ENCODE results near the gene PTPRK. TPM values are rescaled to one million over a fixed set of nuclear protein-coding genes. Genes with fewer than 3 reads are reported as not detected.

PTPRK gene
- total and polyA plus RNA-seq, 9 of the 15 experiments (the other 6 are each of a cell fraction or from before 2014, with no cell fraction given) = 0.04 to 0.51 TPM; not detected in 7

- no peak for TF ChIP-seq GTF2F1 (IDR thresholded peaks at IDR 0.05; ENCODE audit: low read depth, low read length)
- no peak for TF ChIP-seq CGGBP1 (CRISPR knock-in tag; IDR thresholded peaks at IDR 0.05)
- TF ChIP-seq ELF4 (CRISPR knock-in tag; IDR thresholded peaks at IDR 0.05) = no peak
- TF ChIP-seq TAF1 (IDR thresholded peaks at IDR 0.05; ENCODE audit: control insufficient read depth, extremely low read depth, insufficient read depth, low read length, severe bottlenecking) = no peak
- no peak for TF ChIP-seq ZBTB7A (IDR thresholded peaks at IDR 0.05; ENCODE audit: borderline replicate concordance, control insufficient read depth, low read depth, low read length)
- TF ChIP-seq MCM5 (IDR thresholded peaks at IDR 0.05; ENCODE audit: low read depth) = no peak
- no peak for TF ChIP-seq ZBTB5 (IDR thresholded peaks at IDR 0.05)
- no peak for TF ChIP-seq PRDM10 (IDR thresholded peaks at IDR 0.05; ENCODE audit: partially characterized antibody)
- no peak for TF ChIP-seq ZNF551 (CRISPR knock-in tag; IDR thresholded peaks at IDR 0.05)
- TF ChIP-seq CAMTA2 (CRISPR knock-in tag; conservative IDR thresholded peaks at IDR 0.05) = no peak
- TF ChIP-seq CSDE1 (IDR thresholded peaks at IDR 0.05) = no peak
- TF ChIP-seq E2F3 (CRISPR knock-in tag; IDR thresholded peaks at IDR 0.05) = no peak
- in situ Hi-C loops (cut with MboI) (no loop called here), intact Hi-C loops (cut with micrococcal nuclease) (no loop called here)
- DNase-seq (ENCODE audit: extremely low read depth in 1 of 4, low spot score in 3 of 4) (no peak), FAIRE-seq (no peak), ATAC-seq (no peak)
- Histone ChIP-seq H3K9me3 (replicated peaks; ENCODE audit: control insufficient read depth, insufficient read depth, low read depth, low read length) (no peaks in the 10 kb centered on the region), H2AFZ (ENCODE audit: low read depth, low read length) (no peak overlapping the region), H3K4me2 (ENCODE audit: insufficient read depth, low read length) (no peak overlapping the region), H3K4me1 (replicated peaks in 1 of 2; ENCODE audit: control insufficient read depth in 2 of 2, insufficient read depth in 2 of 2, low read length in 2 of 2) (no peaks in the 10 kb centered on the region), H3K27me3 (ENCODE audit: control insufficient read depth in 2 of 2, insufficient read depth in 2 of 2, low read length in 2 of 2) (no peaks in the 10 kb centered on the region), H3K79me2 (ENCODE audit: control insufficient read depth, insufficient read depth, low read length) (no peaks in the 10 kb centered on the region), H3K36me3 (ENCODE audit: control insufficient read depth, insufficient read depth, low read length) (no peaks in the 10 kb centered on the region), H3K9ac (ENCODE audit: insufficient read depth in 1 of 2, low read depth in 2 of 2, low read length in 2 of 2) (no peak overlapping the region), H4K20me1 (replicated peaks; ENCODE audit: control insufficient read depth, insufficient read depth, low read length) (no peaks in the 10 kb centered on the region), H3K4me3 (no peak overlapping the region), H3K9me1 (ENCODE audit: control insufficient read depth, insufficient read depth, low read length) (no peaks in the 10 kb centered on the region), H3K27ac (ENCODE audit: extremely low read depth, low read depth, low read length) (no peak overlapping the region)
- CTCF ChIA-PET (ENCODE audit: low intra/inter-chr PET ratio) = no interaction called here
- POLR2A ChIA-PET = no interaction called here
- no TSS peak for BruUV-seq (replicated peaks)
- WGBS (ENCODE audit: insufficient coverage, low coverage, missing lambda C conversion rate) = 0% methylated on average over 1 of the region's 1 CpG
Measured at GRCh38 chr6:128007658-128008057, 512.7 kb downstream of the PTPRK start.

All from K562 (cell line).